Adipose tissue (tissue), 3 donors: ENCODE data around the gene DNMT3A. TPM values are rescaled to one million over a fixed set of nuclear protein-coding genes. Genes with fewer than 3 reads are reported as not detected.

Experiments
- H3K27ac ChIP-seq: one replicate; pipeline ENCODE4 v1.5.1; 2013; ENCODE audit warnings: low read depth, low read length
- WGBS, 3 donors: extraction: QIAGEN DNeasy Blood & Tissue Kit; methylation state at CpG; one replicate each; pipeline ENCODE4 v1.1.7; 2013; 5-methylcytosine and 5-hydroxymethylcytosine counted together
- polyA plus RNA-seq, 3 donors: library from polyadenylated mRNA; stranded (reverse); fragments of 200-250 nt; gene quantifications; one replicate each; pipeline ENCODE4 v1.2.3, GENCODE V29; 2013
- donor health status: healthy with polysubstance abuse.
- donor health status: Bipolar disorder and iron deficiency.
- donor health status: healthy.

Gene DNMT3A
- polyA plus RNA-seq = 1 to 10 TPM; 4.2 to 9.7 (median 8.3) TPM

DNA sequence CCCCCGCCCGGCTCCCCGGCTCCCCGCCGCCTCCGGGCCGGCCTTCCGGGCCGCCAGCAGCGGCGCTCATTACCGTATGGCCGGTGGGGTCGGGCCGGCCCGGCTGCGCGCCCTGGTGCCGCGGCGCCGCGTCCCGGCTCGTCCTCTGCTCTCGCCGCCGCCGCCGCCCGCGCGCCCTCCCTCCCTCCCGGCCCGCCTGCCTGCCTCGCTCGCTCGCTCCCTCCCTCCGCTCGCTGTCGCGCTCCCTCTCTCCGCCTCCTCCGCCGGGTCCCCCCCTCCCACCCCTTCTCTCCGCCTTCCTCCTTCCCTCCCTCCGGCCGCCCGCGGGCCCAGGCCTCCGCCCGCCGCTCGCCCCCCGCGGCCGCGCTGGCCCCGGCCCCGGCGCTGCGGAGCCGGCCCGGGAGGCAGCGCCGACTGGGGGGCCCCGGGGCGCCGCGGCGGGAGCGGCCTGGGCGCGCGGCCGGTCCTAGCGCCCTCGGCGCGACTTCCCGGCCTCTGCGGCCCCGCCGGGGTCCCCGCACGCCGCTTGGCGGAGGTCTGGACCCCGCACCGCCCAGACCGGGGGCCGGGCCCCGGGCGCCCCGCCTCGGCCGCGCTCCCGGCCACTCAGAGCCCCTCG lies at the start of gene DNMT3A:
TSS of gene DNMT3A (minus strand) at position 173 of the 619 bp plus-strand sequence. CDS start 27,941 bp downstream, outside the sequence.
- no peak within 1 kb of the TSS for H3K27ac ChIP-seq
- WGBS, 3 donors = 0 to 1% (median 0%) methylated on average over 39 to 88 of the region's 100 CpGs

- WGBS, 3 donors = 95 to 97% (median 97%) methylated on average over 9 of the region's 9 CpGs
- H3K27ac ChIP-seq = no peak overlapping the region
Observed at GRCh38 chr2:25389161-25389560, 47.4 kb upstream of the DNMT3A start.

DNA sequence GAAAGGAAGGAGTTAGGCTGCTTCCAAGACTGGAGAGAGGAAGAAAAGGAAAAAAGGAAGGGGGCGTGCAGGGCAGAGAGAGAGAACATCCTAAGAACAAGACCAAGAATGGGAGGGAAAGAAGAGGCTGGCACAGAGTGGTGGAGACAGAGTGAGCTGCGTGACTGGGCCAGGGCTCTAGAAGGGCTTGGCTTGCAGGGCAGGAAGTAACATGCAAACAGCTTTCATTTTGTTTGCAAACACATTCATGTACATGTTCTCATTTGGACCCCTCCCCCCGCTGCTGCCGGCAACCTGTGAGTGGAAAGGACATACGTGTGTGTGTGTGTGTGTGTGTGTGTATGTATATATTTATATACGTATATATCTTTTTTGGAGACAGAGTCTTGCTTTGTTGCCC lies 46.8 kb upstream of the DNMT3A start:
- H3K27ac ChIP-seq = no peak overlapping the region
- 86 to 91% (median 89%) methylated on average over 6 of the region's 6 CpGs for WGBS, 3 donors

DNA sequence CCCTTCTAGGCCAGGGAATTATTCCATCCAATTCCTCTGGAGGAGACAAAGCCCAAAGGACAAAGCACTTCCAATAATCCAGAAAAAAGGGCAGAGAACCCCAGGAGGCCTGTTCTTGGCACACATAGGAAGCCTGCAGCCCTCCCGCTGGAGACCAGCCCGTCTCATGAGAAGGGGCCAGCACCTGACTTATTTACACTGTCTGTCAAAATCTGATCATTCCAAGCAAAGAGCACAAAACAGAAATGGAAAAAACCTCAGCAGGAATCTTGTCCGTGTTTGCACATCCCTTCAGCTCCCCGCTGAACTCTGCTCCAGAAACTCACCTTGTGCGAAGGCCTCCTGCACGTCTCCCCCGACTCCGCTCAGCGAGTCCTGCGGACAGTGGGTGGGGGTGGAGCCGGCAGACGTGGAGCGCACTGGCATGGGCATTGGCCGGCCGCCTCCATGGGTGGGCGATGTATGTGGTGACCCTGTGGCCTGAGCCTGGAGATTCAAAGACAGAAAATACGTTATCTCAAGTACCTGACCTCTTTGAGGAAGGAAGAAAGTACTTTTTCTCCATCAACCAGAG lies 46.2 kb upstream of the DNMT3A start:
- H3K27ac ChIP-seq = no peak overlapping the region
- 81 to 92% (median 91%) methylated on average over 17 of the region's 17 CpGs for whole genome bisulfite sequencing, 3 donors

GRCh38 chr2:25386971-25387875 lies 45.5 kb upstream of the DNMT3A start:
- WGBS, 3 donors = 82 to 94% (median 85%) methylated on average over 19 of the region's 19 CpGs
- H3K27ac ChIP-seq = no peak overlapping the region

- WGBS, 3 donors = 83 to 94% (median 85%) methylated on average over 8 of the region's 8 CpGs
- H3K27ac ChIP-seq = no peak overlapping the region
Observed at GRCh38 chr2:25385910-25386309, 44.2 kb upstream of the DNMT3A start.

GRCh38 chr2:25383806-25384205 lies 42.1 kb upstream of the DNMT3A start:
- no peak overlapping the region for H3K27ac ChIP-seq
- WGBS, 3 donors = 94 to 97% (median 95%) methylated on average over 9 of the region's 9 CpGs

DNA sequence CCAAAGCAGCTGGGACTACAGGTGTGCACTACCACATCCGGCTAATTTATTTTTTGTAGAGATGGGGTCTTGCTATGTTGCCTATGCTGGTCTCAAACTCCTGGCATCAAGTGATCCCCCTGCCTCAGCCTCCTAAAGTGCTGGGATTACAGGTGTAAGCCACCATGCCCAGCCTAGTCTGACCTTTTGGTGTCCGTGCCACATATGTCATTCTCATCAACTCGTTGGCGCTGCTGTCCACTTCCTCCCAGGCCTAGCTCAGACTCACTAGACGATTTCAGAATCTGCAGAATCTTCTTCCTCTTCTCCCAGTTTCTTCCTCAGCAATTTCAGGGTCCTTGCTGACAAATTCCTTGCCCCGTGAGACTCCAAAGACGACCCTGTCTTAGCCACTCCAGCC lies 39.8 kb upstream of the DNMT3A start:
- 54 to 87% (median 60%) methylated on average over 7 of the region's 7 CpGs for WGBS, 3 donors
- no peak overlapping the region for H3K27ac ChIP-seq

GRCh38 chr2:25380586-25381375 lies 39.1 kb upstream of the DNMT3A start:
- H3K27ac ChIP-seq = no peak overlapping the region
- whole genome bisulfite sequencing, 3 donors = 81 to 88% (median 85%) methylated on average over 12 of the region's 12 CpGs

DNA sequence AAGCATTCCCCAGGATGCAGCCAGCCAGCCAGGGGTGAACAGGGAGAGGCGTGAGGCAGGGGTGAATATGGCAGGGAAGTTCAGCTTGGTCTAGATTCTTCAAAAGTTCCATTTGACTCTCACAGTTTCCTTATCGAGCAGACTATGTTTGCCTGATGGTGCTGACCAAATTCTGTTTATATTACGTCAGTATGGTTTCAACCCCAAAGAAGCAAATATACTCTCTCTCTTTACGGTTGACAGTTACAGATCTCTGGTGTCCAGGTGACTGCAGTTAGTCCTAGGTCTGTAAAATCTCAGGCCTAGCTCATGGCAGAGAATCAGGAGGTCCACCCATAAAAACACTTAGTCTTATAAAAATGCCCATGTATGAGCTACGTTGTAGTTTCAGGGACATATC lies 38.3 kb upstream of the DNMT3A start:
- no peak overlapping the region for H3K27ac ChIP-seq
- WGBS, 3 donors = 93 to 99% (median 95%) methylated on average over 5 of the region's 5 CpGs

GRCh38 chr2:25379535-25379934 lies 37.8 kb upstream of the DNMT3A start:
- WGBS, 3 donors = 95 to 96% (median 95%) methylated on average over 6 of the region's 6 CpGs
- no peak overlapping the region for H3K27ac ChIP-seq

GRCh38 chr2:25378731-25379490 lies 37.2 kb upstream of the DNMT3A start:
- 82 to 89% (median 86%) methylated on average over 10 of the region's 10 CpGs for WGBS, 3 donors
- H3K27ac ChIP-seq = no peak overlapping the region

GRCh38 chr2:25377822-25378421 lies 36.2 kb upstream of the DNMT3A start:
- 85 to 95% (median 87%) methylated on average over 22 of the region's 22 CpGs for WGBS, 3 donors

GRCh38 chr2:25376750-25377621 lies 35.3 kb upstream of the DNMT3A start:
- WGBS, 3 donors = 13 to 20% (median 19%) methylated on average over 45 to 52 of the region's 52 CpGs
- H3K27ac ChIP-seq = no peak overlapping the region

More at GRCh38 chr2:25377822-25378421, 36.2 kb upstream of the DNMT3A start:
- no peak overlapping the region for H3K27ac ChIP-seq

DNA sequence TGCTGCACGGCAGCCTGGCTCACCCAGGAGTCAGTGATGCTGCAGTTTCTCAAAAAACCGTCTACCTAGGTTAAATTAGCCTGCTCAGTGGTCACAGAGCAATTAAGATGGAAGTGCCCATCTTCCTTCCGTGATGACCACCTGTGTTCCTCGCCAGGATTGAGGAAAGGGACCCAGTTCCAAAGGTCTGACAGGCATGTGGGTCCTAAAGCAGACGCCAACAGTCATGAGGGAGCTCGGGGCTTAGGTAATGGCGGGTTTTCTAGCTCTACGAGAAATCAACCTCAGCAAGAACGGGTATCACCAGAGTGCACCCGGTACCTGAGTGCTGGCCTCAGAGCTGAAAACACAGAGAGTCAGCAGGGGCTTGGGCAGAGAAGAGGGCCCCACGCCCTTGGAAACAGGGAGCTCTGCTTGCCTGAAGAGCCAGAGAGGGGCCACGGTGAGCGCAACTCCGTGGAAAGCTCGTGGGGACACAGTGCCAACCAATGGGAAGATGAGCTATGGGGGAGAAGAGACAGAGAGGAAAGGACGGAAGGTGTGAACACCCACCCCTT lies 34.3 kb upstream of the DNMT3A start:
- no peak overlapping the region for H3K27ac ChIP-seq
- WGBS, 3 donors = 76 to 82% (median 78%) methylated on average over 16 of the region's 16 CpGs

GRCh38 chr2:25375371-25375988 lies 33.8 kb upstream of the DNMT3A start:
- no peak overlapping the region for H3K27ac ChIP-seq
- WGBS, 3 donors = 86 to 92% (median 87%) methylated on average over 17 of the region's 17 CpGs
